PC-9 (cell line): ENCODE measurements around the gene PRKACB. TPM values are rescaled to one million over a fixed set of nuclear protein-coding genes. Genes with fewer than 3 reads are reported as not detected.

Experiments used
- BruUV-seq: library from RNA; stranded (reverse); fragments of 400-500 nt; replicated peaks from 2 replicates; lab custom pipeline; 2021; lab: Mats Ljungman, UMichigan
- CTCF ChIA-PET: fragments of 300-600 bp; sonication (Branson Sonifier 250); formaldehyde crosslinking; loops from one replicate; lab custom pipeline; 2022; ENCODE audit warnings: antibody characterized with exemption; lab: Charles Lee
- POLR2A ChIA-PET: fragments of 300-600 bp; sonication (Branson Sonifier 250); formaldehyde crosslinking; loops from one replicate; lab custom pipeline; 2022; ENCODE audit warnings: antibody characterized with exemption; ENCODE audit not compliant: unreplicated experiment; lab: Charles Lee
- DNase-seq, 2 experiments: peaks; one replicate each; pipeline versions ENCODE4 v3.0.0 to v3.0.0-alpha.2; 2015 to 2022; ENCODE audit warnings: mixed read lengths in 1 of 2
- H2AFZ ChIP-seq: fragments of 200-600 bp; sonication (generic); 2 replicates; pipeline ENCODE4 v1.8.1; 2017; ENCODE audit warnings: antibody characterized with exemption
- H3F3A ChIP-seq: fragments of 200-600 bp; sonication (generic); 2 replicates; pipeline ENCODE4 v1.8.1; 2017; ENCODE audit warnings: antibody characterized with exemption, mild to moderate bottlenecking, low read depth; ENCODE audit not compliant: insufficient read depth
- H3K27ac ChIP-seq: fragments of 200-600 bp; sonication (generic); 2 replicates; pipeline ENCODE4 v1.6.1; 2016; ENCODE audit warnings: mixed run types
- H3K27me3 ChIP-seq: fragments of 200-600 bp; sonication (generic); 2 replicates; pipeline ENCODE4 v1.6.1; 2016; ENCODE audit warnings: low read depth, mixed run types; ENCODE audit not compliant: insufficient read depth
- H3K36me3 ChIP-seq: fragments of 200-600 bp; sonication (generic); 2 replicates; pipeline ENCODE4 v1.6.1; 2016; ENCODE audit warnings: low read depth, mixed run types
- H3K4me1 ChIP-seq: fragments of 200-600 bp; sonication (generic); replicated peaks from 2 replicates; pipeline ENCODE4 v1.6.1; 2016; ENCODE audit warnings: mixed run types; ENCODE audit not compliant: insufficient read depth
- H3K4me2 ChIP-seq: fragments of 200-600 bp; sonication (generic); 2 replicates; pipeline ENCODE4 v1.6.1; 2017; ENCODE audit warnings: mixed run types
- H3K4me3 ChIP-seq: fragments of 200-600 bp; sonication (generic); 2 replicates; pipeline ENCODE4 v1.6.1; 2016; ENCODE audit warnings: mixed run types
- H3K79me2 ChIP-seq: fragments of 200-600 bp; sonication (generic); 2 replicates; pipeline ENCODE4 v1.6.1; 2017; ENCODE audit warnings: low read depth, mixed run types
- H3K9me2 ChIP-seq: fragments of 200-600 bp; sonication (generic); 2 replicates; pipeline ENCODE4 v1.8.1; 2017; ENCODE audit warnings: mild to moderate bottlenecking; ENCODE audit not compliant: insufficient read depth
- H3K9me3 ChIP-seq: fragments of 200-600 bp; sonication (generic); 2 replicates; pipeline ENCODE4 v1.8.1; 2016; ENCODE audit warnings: low read depth; ENCODE audit not compliant: insufficient read depth
- H4K20me1 ChIP-seq: fragments of 200-600 bp; sonication (generic); 2 replicates; pipeline ENCODE4 v1.8.1; 2017; ENCODE audit not compliant: insufficient read depth
- CTCF ChIP-seq: fragments of 200-600 bp; sonication (generic); conservative IDR thresholded peaks from 2 replicates; pipeline ENCODE4 v1.6.1; 2017; ENCODE audit warnings: mixed run types, antibody characterized with exemption, mild to moderate bottlenecking, moderate library complexity
- EZH2 ChIP-seq: fragments of 200-600 bp; sonication (generic); IDR thresholded peaks from 2 replicates; pipeline ENCODE4 v1.8.0; 2017; ENCODE audit warnings: antibody characterized with exemption, low read depth
- intact Hi-C: fragments of 100-400 bp; cut with micrococcal nuclease; formaldehyde crosslinking; loops from one replicate; pipeline ENCODE4 v1.10.0; 2022; ENCODE audit not compliant: unreplicated experiment
- total RNA-seq: library from RNA; stranded (reverse); gene quantifications from 2 replicates; pipeline ENCODE4 v1.2.3, GENCODE V29; 2021

The PRKACB gene
- total RNA-seq, 1 experiment from 2014 or later: 16.7 TPM

- DNase-seq: no peak
- BruUV-seq: no TSS peak
- H3K27ac ChIP-seq: no peak overlapping the region
- H3K36me3 ChIP-seq: no peaks in the 10 kb centered on the region
- no peaks in the 10 kb centered on the region for H3K79me2 ChIP-seq
- ChIA-PET POLR2A (no interaction called here), CTCF (no interaction called here)
- TF ChIP-seq CTCF: no peak
- no peak for TF ChIP-seq EZH2
- H3F3A ChIP-seq: peaks cover 18% of the 10 kb centered on the region
- H3K4me3 ChIP-seq: no peak overlapping the region
- H2AFZ ChIP-seq: no peak overlapping the region
- H3K9me3 ChIP-seq: peaks cover 5% of the 10 kb centered on the region; the same call in 1 of the 2 replicates
- no peak overlapping the region for H3K4me2 ChIP-seq
- intact Hi-C loops: loop anchor here (10.0 kb wide), 2 partner anchors 49 to 71 kb away; no protein-coding TSS in a partner anchor
- no peaks in the 10 kb centered on the region for H3K9me2 ChIP-seq
- H4K20me1 ChIP-seq: no peaks in the 10 kb centered on the region
- H3K4me1 ChIP-seq: peaks cover 24% of the 10 kb centered on the region
- no peaks in the 10 kb centered on the region for H3K27me3 ChIP-seq
These were observed 101.5 kb downstream of the PRKACB start for GRCh38 chr1:84245563-84245962.

DNA sequence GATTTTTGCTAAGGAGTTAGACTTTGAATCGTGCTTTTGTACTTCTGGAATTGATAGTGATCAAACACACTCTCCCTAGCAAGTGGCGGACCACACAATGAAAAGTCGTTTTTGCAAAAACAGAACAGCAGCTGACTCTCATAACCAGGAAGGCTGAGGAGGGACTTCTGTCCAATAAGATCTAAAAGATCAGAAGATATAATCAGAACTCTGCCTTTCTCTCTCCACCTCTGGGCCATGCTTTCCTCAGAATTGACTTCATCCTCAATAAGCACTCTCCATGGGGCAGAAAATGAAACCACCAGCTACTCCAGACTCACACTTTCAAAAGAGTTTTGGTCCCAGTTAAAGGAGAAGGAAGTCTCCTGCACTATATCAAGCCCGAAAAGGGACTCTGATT is 102.1 kb downstream of the PRKACB start:
- no peak overlapping the region for H3K4me2 ChIP-seq
- H4K20me1 ChIP-seq: no peaks in the 10 kb centered on the region
- H2AFZ ChIP-seq: no peak overlapping the region
- ChIA-PET CTCF (no interaction called here), POLR2A (no interaction called here)
- H3K79me2 ChIP-seq: no peaks in the 10 kb centered on the region
- BruUV-seq: no TSS peak
- H3K9me3 ChIP-seq: peaks cover 5% of the 10 kb centered on the region; the same call in 1 of the 2 replicates
- no peak for TF ChIP-seq EZH2
- TF ChIP-seq CTCF: no peak
- H3K4me3 ChIP-seq: no peak overlapping the region
- H3K4me1 ChIP-seq: peaks cover 24% of the 10 kb centered on the region
- H3K27ac ChIP-seq: peak overlapping the region; percentile 73
- no peak for DNase-seq
- no peaks in the 10 kb centered on the region for H3K9me2 ChIP-seq
- H3F3A ChIP-seq: peaks cover 18% of the 10 kb centered on the region
- no peaks in the 10 kb centered on the region for H3K27me3 ChIP-seq
- intact Hi-C loops: loop anchor here (2.0 to 10.0 kb wide), 3 partner anchors 49 to 99 kb away; no protein-coding TSS in a partner anchor
- no peaks in the 10 kb centered on the region for H3K36me3 ChIP-seq

- no peaks in the 10 kb centered on the region for H3K9me2 ChIP-seq
- POLR2A ChIA-PET: interaction anchor here (0.6 kb wide), 1 partner anchor 67 kb away, joined by 19 read pairs; no protein-coding TSS in a partner anchor
- H3K27me3 ChIP-seq: no peaks in the 10 kb centered on the region
- peak overlapping the region; percentile 73 for H3K27ac ChIP-seq
- H3K4me1 ChIP-seq: peaks cover 25% of the 10 kb centered on the region
- DNase-seq: peak; percentile 58 to 96
- no TSS peak for BruUV-seq
- peak overlapping the region; percentile 40; the same call in 1 of the 2 replicates for H3K4me3 ChIP-seq
- peaks cover 5% of the 10 kb centered on the region; the same call in 1 of the 2 replicates for H3K9me3 ChIP-seq
- intact Hi-C loops: loop anchor here (1.0 to 10.0 kb wide), 4 partner anchors 47 to 180 kb away; no protein-coding TSS in a partner anchor
- CTCF ChIA-PET: no interaction called here
- TF ChIP-seq CTCF (no peak), EZH2 (no peak)
- H3K36me3 ChIP-seq: no peaks in the 10 kb centered on the region
- peak overlapping the region; percentile 59 for H3K4me2 ChIP-seq
- H3K79me2 ChIP-seq: no peaks in the 10 kb centered on the region
- H4K20me1 ChIP-seq: no peaks in the 10 kb centered on the region
- peaks cover 18% of the 10 kb centered on the region for H3F3A ChIP-seq
- peak overlapping the region; percentile 41 for H2AFZ ChIP-seq
These were observed 103.6 kb downstream of the PRKACB start for GRCh38 chr1:84247425-84248220.
